BLaER1 (cell line): ENCODE results near the gene ELFN2.

Experiments
- H3K27ac ChIP-seq: shearing (Covaris generic); formaldehyde crosslinking; 2 replicates; pipeline ENCODE4 v1.8.1; 2022
- H3K27me3 ChIP-seq: shearing (Covaris generic); formaldehyde crosslinking; 2 replicates; pipeline ENCODE4 v1.8.1; 2022
- H3K36me3 ChIP-seq: shearing (Covaris generic); formaldehyde crosslinking; 2 replicates; pipeline ENCODE4 v1.8.1; 2022
- H3K4me1 ChIP-seq: shearing (Covaris generic); formaldehyde crosslinking; 2 replicates; pipeline ENCODE4 v1.8.1; 2022
- H3K4me2 ChIP-seq: shearing (Covaris generic); formaldehyde crosslinking; 2 replicates; pipeline ENCODE4 v1.8.1; 2022
- H3K4me3 ChIP-seq: shearing (Covaris generic); formaldehyde crosslinking; 2 replicates; pipeline ENCODE4 v1.8.1; 2022
- H3K9ac ChIP-seq: shearing (Covaris generic); formaldehyde crosslinking; 2 replicates; pipeline ENCODE4 v1.8.1; 2022
- H3K9me3 ChIP-seq: shearing (Covaris generic); formaldehyde crosslinking; 2 replicates; pipeline ENCODE4 v1.8.1; 2022
- H4K20me1 ChIP-seq: shearing (Covaris generic); formaldehyde crosslinking; 2 replicates; pipeline ENCODE4 v1.8.1; 2022
- Cebpa-rat ChIP-seq: shearing (Covaris generic); IDR thresholded peaks from 2 replicates; pipeline ENCODE4 v1.8.1; 2022

ELFN2 gene

GRCh38 chr22:37412495-37413250 lies 14.6 kb downstream of the ELFN2 start:
- Histone ChIP-seq H3K4me1 (peaks cover 82% of the 10 kb centered on the region), H4K20me1 (peaks cover 42% of the 10 kb centered on the region; the same call in 1 of the 2 replicates), H3K9me3 (no peaks in the 10 kb centered on the region), H3K9ac (no peak overlapping the region), H3K27me3 (peaks cover 7% of the 10 kb centered on the region), H3K36me3 (no peaks in the 10 kb centered on the region), H3K4me2 (peak overlapping the region; percentile 89), H3K27ac (no peak overlapping the region; the same call in 1 of the 2 replicates), H3K4me3 (no peak overlapping the region)
- TF ChIP-seq Cebpa-rat, result no peak

- H3K36me3 ChIP-seq, result no peaks in the 10 kb centered on the region
- H4K20me1 ChIP-seq, result peaks cover 32% of the 10 kb centered on the region; the same call in 1 of the 2 replicates
- no peak overlapping the region for H3K9ac ChIP-seq
- no peak overlapping the region for H3K4me3 ChIP-seq
- peaks cover 71% of the 10 kb centered on the region for H3K4me1 ChIP-seq
- no peaks in the 10 kb centered on the region for H3K9me3 ChIP-seq
- H3K4me2 ChIP-seq, result peak overlapping the region; percentile 89
- TF ChIP-seq Cebpa-rat, result no peak
- H3K27me3 ChIP-seq, result no peaks in the 10 kb centered on the region; the same call in 1 of the 2 replicates
- no peak overlapping the region for H3K27ac ChIP-seq
These were observed 15.6 kb downstream of the ELFN2 start for GRCh38 chr22:37411655-37412054.

GRCh38 chr22:37410174-37411055 lies 16.9 kb downstream of the ELFN2 start:
- Histone ChIP-seq H3K27me3 (no peaks in the 10 kb centered on the region; the same call in 1 of the 2 replicates), H3K27ac (peak overlapping the region; percentile 37), H3K4me1 (peaks cover 59% of the 10 kb centered on the region), H4K20me1 (peaks cover 22% of the 10 kb centered on the region; the same call in 1 of the 2 replicates), H3K36me3 (no peaks in the 10 kb centered on the region), H3K4me3 (0 out of 2 replicates have a peak overlapping the region, but pooled peaks have one; percentile 18), H3K4me2 (peak overlapping the region; percentile 89), H3K9me3 (no peaks in the 10 kb centered on the region), H3K9ac (no peak overlapping the region)
- TF ChIP-seq Cebpa-rat, result no peak

GRCh38 chr22:37409459-37410050 lies 17.7 kb downstream of the ELFN2 start:
- Histone ChIP-seq H3K4me1 (peaks cover 51% of the 10 kb centered on the region), H3K4me3 (0 out of 2 replicates have a peak overlapping the region, but pooled peaks have one; percentile 18), H4K20me1 (peaks cover 14% of the 10 kb centered on the region; the same call in 1 of the 2 replicates), H3K9me3 (no peaks in the 10 kb centered on the region), H3K36me3 (no peaks in the 10 kb centered on the region), H3K27ac (0 out of 2 replicates have a peak overlapping the region, but pooled peaks have one; percentile 41), H3K27me3 (no peaks in the 10 kb centered on the region; the same call in 1 of the 2 replicates), H3K9ac (no peak overlapping the region), H3K4me2 (peak overlapping the region; percentile 89)
- no peak for TF ChIP-seq Cebpa-rat

- Histone ChIP-seq H3K4me1 (peaks cover 51% of the 10 kb centered on the region), H3K4me3 (no peak overlapping the region), H3K9me3 (no peaks in the 10 kb centered on the region), H3K9ac (no peak overlapping the region), H3K4me2 (peak overlapping the region; percentile 89), H3K27ac (0 out of 2 replicates have a peak overlapping the region, but pooled peaks have one; percentile 41), H3K27me3 (no peaks in the 10 kb centered on the region; the same call in 1 of the 2 replicates), H4K20me1 (peaks cover 13% of the 10 kb centered on the region; the same call in 1 of the 2 replicates), H3K36me3 (no peaks in the 10 kb centered on the region)
- TF ChIP-seq Cebpa-rat, result no peak
These were observed 18.2 kb downstream of the ELFN2 start for GRCh38 chr22:37409031-37409430.

GRCh38 chr22:37407856-37408255 lies 19.4 kb downstream of the ELFN2 start:
- H3K27me3 ChIP-seq, result no peaks in the 10 kb centered on the region; the same call in 1 of the 2 replicates
- peaks cover 10% of the 10 kb centered on the region; the same call in 1 of the 2 replicates for H4K20me1 ChIP-seq
- H3K4me3 ChIP-seq, result no peak overlapping the region
- H3K9me3 ChIP-seq, result no peaks in the 10 kb centered on the region
- no peak for TF ChIP-seq Cebpa-rat
- peaks cover 42% of the 10 kb centered on the region for H3K4me1 ChIP-seq
- no peaks in the 10 kb centered on the region for H3K36me3 ChIP-seq
- H3K9ac ChIP-seq, result no peak overlapping the region
- H3K4me2 ChIP-seq, result no peak overlapping the region
- no peak overlapping the region for H3K27ac ChIP-seq

GRCh38 chr22:37406441-37407235 lies 20.6 kb downstream of the ELFN2 start:
- no peaks in the 10 kb centered on the region; the same call in 1 of the 2 replicates for H3K27me3 ChIP-seq
- H3K9ac ChIP-seq, result no peak overlapping the region
- peaks cover 5% of the 10 kb centered on the region; the same call in 1 of the 2 replicates for H4K20me1 ChIP-seq
- H3K36me3 ChIP-seq, result no peaks in the 10 kb centered on the region
- H3K27ac ChIP-seq, result no peak overlapping the region
- no peak for TF ChIP-seq Cebpa-rat
- no peaks in the 10 kb centered on the region for H3K9me3 ChIP-seq
- no peak overlapping the region for H3K4me3 ChIP-seq
- H3K4me2 ChIP-seq, result no peak overlapping the region
- peaks cover 30% of the 10 kb centered on the region for H3K4me1 ChIP-seq

GRCh38 chr22:37404091-37404490 lies 23.2 kb downstream of the ELFN2 start:
- Histone ChIP-seq H3K36me3 (no peaks in the 10 kb centered on the region), H3K9me3 (no peaks in the 10 kb centered on the region), H3K9ac (no peak overlapping the region), H3K4me3 (no peak overlapping the region), H4K20me1 (peaks cover 3% of the 10 kb centered on the region; the same call in 1 of the 2 replicates), H3K27ac (no peak overlapping the region), H3K4me2 (no peak overlapping the region), H3K27me3 (no peaks in the 10 kb centered on the region; the same call in 1 of the 2 replicates), H3K4me1 (peaks cover 6% of the 10 kb centered on the region)
- no peak for TF ChIP-seq Cebpa-rat
